Esophagus muscularis mucosa (tissue), 4 donors: ENCODE data around the gene GSTO1. TPM values are rescaled to one million over a fixed set of nuclear protein-coding genes. Genes with fewer than 3 reads are reported as not detected.
A peak's percentile ranks its signal among the peaks of the same experiment; 100 is the strongest.

ENCODE experiments used
- DNase-seq: peaks from one replicate; pipeline ENCODE4 v3.0.0-alpha.2; 2017; ENCODE audit errors: extremely low spot score
- H3K27ac ChIP-seq, 4 donors: fragments of 200-600 bp; sonication (generic); replicated peaks in 1 of 4; 1 replicate in 3 of 4; 2 replicates in 1 of 4; pipeline ENCODE4 v1.5.1; 2016 to 2019; ENCODE audit warnings: mild to moderate bottlenecking in 1 of 4
- H3K27me3 ChIP-seq, 4 donors: fragments of 200-600 bp; sonication (generic); one replicate each; pipeline versions ENCODE4 v1.5.1 to v1.6.0; 2016 to 2019
- H3K36me3 ChIP-seq, 4 donors: fragments of 200-600 bp; sonication (generic); one replicate each; pipeline ENCODE4 v1.5.1; 2016 to 2019
- H3K4me1 ChIP-seq, 4 donors: fragments of 200-600 bp; sonication (generic); one replicate each; pipeline ENCODE4 v1.5.1; 2016 to 2019
- H3K4me3 ChIP-seq, 4 donors: fragments of 200-600 bp; sonication (generic); 1 replicate in 2 of 4; 2 replicates in 2 of 4; pipeline ENCODE4 v1.5.1; 2016 to 2019; ENCODE audit warnings: mild to moderate bottlenecking in 4 of 4, moderate library complexity in 1 of 4
- H3K9me3 ChIP-seq, 4 donors: fragments of 200-600 bp; sonication (generic); 1 replicate in 3 of 4; 2 replicates in 1 of 4; pipeline ENCODE4 v1.5.1; 2016 to 2019
- EP300 ChIP-seq: sonication (generic); formaldehyde crosslinking; IDR thresholded peaks from one replicate; pipeline ENCODE4 v1.6.1; 2017; ENCODE audit warnings: antibody characterized with exemption
- POLR2A ChIP-seq: fragments of 450-650 bp; IDR thresholded peaks from one replicate; pipeline ENCODE4 v1.6.1; 2017; ENCODE audit warnings: antibody characterized with exemption, moderate library complexity, mild to moderate bottlenecking, low read depth
- POLR2AphosphoS5 ChIP-seq, 2 donors: sonication (generic); formaldehyde crosslinking; IDR thresholded peaks; one replicate each; pipeline ENCODE4 v1.6.1; 2017; ENCODE audit warnings: antibody characterized with exemption in 2 of 2
- WGBS: methylation state at CpG from one replicate; pipeline ENCODE4 v1.1.5; 2018; 5-methylcytosine and 5-hydroxymethylcytosine counted together
- intact Hi-C: fragments of 100-400 bp; cut with DNase I; formaldehyde crosslinking; loops from one replicate; pipeline ENCODE4 v1.15.1; 2023
- total RNA-seq, 4 donors: library from RNA; depleted of rRNA; stranded (reverse); fragments of >200 nt; gene quantifications; one replicate each; pipeline versions ENCODE4 v1.1.0 to v1.2.1, GENCODE V29; 2016
- TF ChIP-seq, protein P1 (sequence below), 3 experiments: fragments of 200-600 bp in 2 of 3; fragments of 450-650 bp in 1 of 3; sonication (generic) in 2 of 3; IDR thresholded peaks; one replicate each; pipeline ENCODE4 v1.5.1; 2017 to 2019; ENCODE audit warnings: antibody characterized with exemption in 3 of 3, mild to moderate bottlenecking in 2 of 3, moderate library complexity in 1 of 3

Gene GSTO1
- total RNA-seq, 4 donors from 2014 or later, result 123 to 172 (median 152) TPM

- H3K36me3 ChIP-seq, result peaks cover 0 to 6% (median 0%) of the 10 kb centered on the region in 4 donors
These were observed 49.7 kb downstream of the GSTO1 start for GRCh38 chr10:104304356-104304745.

GRCh38 chr10:104304927-104305326, 50.2 kb downstream of the GSTO1 start:
- peaks cover 73 to 86% (median 79%) of the 10 kb centered on the region in 4 donors for H3K4me1 ChIP-seq
- H3K9me3 ChIP-seq, result no peaks in the 10 kb centered on the region
- WGBS, result 32% methylated on average over 8 of the region's 8 CpGs
- H3K36me3 ChIP-seq, result peaks cover 0 to 6% (median 0%) of the 10 kb centered on the region in 4 donors
- H3K4me3 ChIP-seq, result no peak overlapping the region
- peak; percentile 72 to 79 for TF ChIP-seq POLR2AphosphoS5 (IDR thresholded peaks at IDR 0.05)
- TF ChIP-seq EP300, result peak; percentile 26
- no peak for TF ChIP-seq POLR2A
- H3K27me3 ChIP-seq, result no peaks in the 10 kb centered on the region
- intact Hi-C loops, result no loop called here
- H3K27ac ChIP-seq, result peak overlapping the region; percentile 87 to 96 (median 90)
- DNase-seq, result no peak

More at GRCh38 chr10:104304356-104304745, 49.7 kb downstream of the GSTO1 start:
- 94% methylated on average over 4 of the region's 4 CpGs for WGBS
- TF ChIP-seq EP300, result no peak
- TF ChIP-seq POLR2AphosphoS5 (IDR thresholded peaks at IDR 0.05), result no peak
- TF ChIP-seq, protein P1, sequence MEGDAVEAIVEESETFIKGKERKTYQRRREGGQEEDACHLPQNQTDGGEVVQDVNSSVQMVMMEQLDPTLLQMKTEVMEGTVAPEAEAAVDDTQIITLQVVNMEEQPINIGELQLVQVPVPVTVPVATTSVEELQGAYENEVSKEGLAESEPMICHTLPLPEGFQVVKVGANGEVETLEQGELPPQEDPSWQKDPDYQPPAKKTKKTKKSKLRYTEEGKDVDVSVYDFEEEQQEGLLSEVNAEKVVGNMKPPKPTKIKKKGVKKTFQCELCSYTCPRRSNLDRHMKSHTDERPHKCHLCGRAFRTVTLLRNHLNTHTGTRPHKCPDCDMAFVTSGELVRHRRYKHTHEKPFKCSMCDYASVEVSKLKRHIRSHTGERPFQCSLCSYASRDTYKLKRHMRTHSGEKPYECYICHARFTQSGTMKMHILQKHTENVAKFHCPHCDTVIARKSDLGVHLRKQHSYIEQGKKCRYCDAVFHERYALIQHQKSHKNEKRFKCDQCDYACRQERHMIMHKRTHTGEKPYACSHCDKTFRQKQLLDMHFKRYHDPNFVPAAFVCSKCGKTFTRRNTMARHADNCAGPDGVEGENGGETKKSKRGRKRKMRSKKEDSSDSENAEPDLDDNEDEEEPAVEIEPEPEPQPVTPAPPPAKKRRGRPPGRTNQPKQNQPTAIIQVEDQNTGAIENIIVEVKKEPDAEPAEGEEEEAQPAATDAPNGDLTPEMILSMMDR (IDR thresholded peaks at IDR 0.05), result no peak
- TF ChIP-seq POLR2A, result no peak
- DNase-seq, result no peak
- H3K27ac ChIP-seq, result peak overlapping the region; percentile 87 to 96 (median 90)
- intact Hi-C loops, result no loop called here
- no peak overlapping the region for H3K4me3 ChIP-seq
- peaks cover 73 to 86% (median 79%) of the 10 kb centered on the region in 4 donors for H3K4me1 ChIP-seq
- no peaks in the 10 kb centered on the region for H3K9me3 ChIP-seq
- H3K27me3 ChIP-seq, result no peaks in the 10 kb centered on the region

- intact Hi-C loops, result no loop called here
- Histone ChIP-seq H3K36me3 (peaks cover 0 to 22% (median 14%) of the 10 kb centered on the region in 4 donors), H3K27ac (peak overlapping the region in 3 of 4 donors; percentile 24 to 96 (median 87)), H3K9me3 (no peaks in the 10 kb centered on the region), H3K4me1 (peaks cover 77 to 88% (median 80%) of the 10 kb centered on the region in 4 donors), H3K4me3 (no peak overlapping the region), H3K27me3 (no peaks in the 10 kb centered on the region)
- WGBS, result 86% methylated on average over 2 of the region's 3 CpGs
- no peak for DNase-seq
- TF ChIP-seq EP300 (no peak), POLR2A (no peak), POLR2AphosphoS5 (IDR thresholded peaks at IDR 0.05) (no peak)
- TF ChIP-seq, protein P1 (IDR thresholded peaks at IDR 0.05), result no peak
These were observed 52.2 kb downstream of the GSTO1 start for GRCh38 chr10:104306897-104307296.

GRCh38 chr10:104307576-104308438, 53.1 kb downstream of the GSTO1 start:
- H3K4me3 ChIP-seq, result no peak overlapping the region
- 74% methylated on average over 9 of the region's 10 CpGs for WGBS
- DNase-seq, result peak; percentile 81
- peaks cover 0 to 31% (median 23%) of the 10 kb centered on the region in 4 donors for H3K36me3 ChIP-seq
- no peaks in the 10 kb centered on the region for H3K9me3 ChIP-seq
- no peak for TF ChIP-seq POLR2AphosphoS5 (IDR thresholded peaks at IDR 0.05)
- TF ChIP-seq, protein P1 (IDR thresholded peaks at IDR 0.05), result no peak
- no peak for TF ChIP-seq POLR2A
- TF ChIP-seq EP300, result no peak
- peak overlapping the region in 3 of 4 donors; percentile 24 to 96 (median 50) for H3K27ac ChIP-seq
- intact Hi-C loops, result no loop called here
- H3K4me1 ChIP-seq, result peaks cover 77 to 88% (median 83%) of the 10 kb centered on the region in 4 donors
- no peaks in the 10 kb centered on the region for H3K27me3 ChIP-seq

DNA sequence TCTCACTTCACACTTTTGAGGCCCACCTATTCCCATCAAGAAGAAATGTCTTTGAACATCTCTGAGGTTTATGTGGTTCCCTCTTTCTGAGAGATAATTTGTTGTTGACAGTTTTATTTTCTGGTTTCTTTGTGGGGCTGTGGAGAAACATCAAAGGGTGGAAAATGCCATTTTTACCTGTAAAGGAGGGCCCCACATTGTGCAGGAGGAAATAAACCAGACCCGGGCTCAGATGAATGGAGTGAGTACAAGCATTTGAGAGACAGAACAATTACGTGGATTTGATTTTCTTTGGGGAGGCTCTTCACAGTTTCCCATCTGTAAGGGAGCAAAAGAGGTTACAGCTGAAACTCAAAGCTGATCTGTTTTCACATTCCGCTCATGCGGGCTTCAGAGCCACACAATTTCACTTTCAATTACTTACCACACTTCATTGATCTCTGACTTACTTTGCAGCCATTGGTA, 53.8 kb downstream of the GSTO1 start:
- intact Hi-C loops, result no loop called here
- Histone ChIP-seq H3K9me3 (no peaks in the 10 kb centered on the region), H3K4me3 (no peak overlapping the region), H3K27ac (peak overlapping the region in 2 of 4 donors; percentile 50 to 96), H3K4me1 (peaks cover 73 to 88% (median 81%) of the 10 kb centered on the region in 4 donors), H3K36me3 (peaks cover 6 to 38% (median 30%) of the 10 kb centered on the region in 4 donors), H3K27me3 (no peaks in the 10 kb centered on the region)
- WGBS, result 76% methylated on average over 4 of the region's 4 CpGs
- DNase-seq, result no peak
- TF ChIP-seq, protein P1 (IDR thresholded peaks at IDR 0.05), result no peak
- TF ChIP-seq EP300 (no peak), POLR2AphosphoS5 (IDR thresholded peaks at IDR 0.05) (no peak), POLR2A (no peak)
